Left forelimb (tissue), 1 donor: ENCODE results near the gene POU2F1.
A peak's percentile ranks its signal among the peaks of the same experiment; 100 is the strongest.

ENCODE experiments used
- DNase-seq: peaks from one replicate; pipeline ENCODE4 v3.0.0-alpha.2; 2018; ENCODE audit warnings: low spot score

The POU2F1 gene

GRCh38 chr1:167220537-167221125 is at the start of gene POU2F1:
Gene POU2F1, plus strand, starts transcription at chr1:167220886. Its CDS starts 12 bp downstream, at chr1:167220898.
- DNase-seq = peak; percentile 99

- no peak for DNase-seq
These were observed 49.3 kb upstream of the POU2F1 start for GRCh38 chr1:167171286-167171929.

DNA sequence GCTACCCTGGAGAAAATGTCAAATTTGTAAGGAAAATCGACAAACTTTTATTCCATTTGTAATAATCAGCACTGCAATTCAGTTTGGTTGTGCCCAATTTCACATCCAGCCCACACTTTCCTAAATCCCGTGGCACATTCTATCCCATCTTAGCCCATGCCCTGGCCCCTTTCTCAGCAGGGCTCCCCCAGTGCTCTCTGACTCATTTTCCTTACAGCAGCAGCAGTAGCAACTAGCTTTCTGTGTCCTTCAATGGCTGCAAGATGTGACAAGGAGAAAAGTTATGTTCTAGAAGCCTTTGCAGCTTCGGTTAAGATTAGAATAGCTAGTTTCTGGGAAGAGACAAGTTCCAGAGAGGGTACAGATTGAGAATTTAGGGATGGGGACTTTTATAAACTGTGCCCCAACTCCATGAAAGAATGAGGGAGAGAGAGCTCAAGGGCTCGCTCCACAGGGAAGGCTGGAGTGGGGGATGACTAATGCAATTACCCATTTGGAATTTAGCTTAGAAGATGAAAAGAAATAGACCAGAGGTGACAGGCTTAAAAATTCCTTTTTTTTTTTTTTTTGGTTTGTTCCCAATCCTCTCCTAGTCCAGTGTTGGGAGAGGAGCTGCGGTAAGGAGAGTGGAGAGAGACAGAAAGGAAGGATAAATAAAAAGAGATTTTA is 47.0 kb upstream of the POU2F1 start:
- DNase-seq = no peak

DNA sequence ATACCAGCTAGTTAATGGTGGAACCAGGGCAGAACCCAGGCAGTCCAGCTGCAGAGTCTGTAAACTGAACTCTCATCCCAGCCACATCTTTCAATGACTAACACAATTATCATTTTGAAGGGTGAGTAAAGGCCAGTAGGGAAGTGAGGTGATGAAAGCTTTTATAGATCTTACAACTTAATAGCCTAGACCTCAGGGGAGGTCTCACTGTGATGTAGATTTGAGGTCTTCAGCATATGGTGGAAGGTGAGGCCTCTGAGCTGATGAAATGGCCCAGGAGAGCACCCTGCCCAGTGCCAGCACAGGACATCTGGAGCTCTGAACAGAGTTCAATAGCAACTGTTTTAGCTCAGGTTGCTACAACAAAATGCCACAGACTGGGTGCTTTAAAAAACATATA is 44.8 kb upstream of the POU2F1 start:
- DNase-seq = no peak

GRCh38 chr1:167178831-167179230 is 41.9 kb upstream of the POU2F1 start:
- DNase-seq = no peak

DNA sequence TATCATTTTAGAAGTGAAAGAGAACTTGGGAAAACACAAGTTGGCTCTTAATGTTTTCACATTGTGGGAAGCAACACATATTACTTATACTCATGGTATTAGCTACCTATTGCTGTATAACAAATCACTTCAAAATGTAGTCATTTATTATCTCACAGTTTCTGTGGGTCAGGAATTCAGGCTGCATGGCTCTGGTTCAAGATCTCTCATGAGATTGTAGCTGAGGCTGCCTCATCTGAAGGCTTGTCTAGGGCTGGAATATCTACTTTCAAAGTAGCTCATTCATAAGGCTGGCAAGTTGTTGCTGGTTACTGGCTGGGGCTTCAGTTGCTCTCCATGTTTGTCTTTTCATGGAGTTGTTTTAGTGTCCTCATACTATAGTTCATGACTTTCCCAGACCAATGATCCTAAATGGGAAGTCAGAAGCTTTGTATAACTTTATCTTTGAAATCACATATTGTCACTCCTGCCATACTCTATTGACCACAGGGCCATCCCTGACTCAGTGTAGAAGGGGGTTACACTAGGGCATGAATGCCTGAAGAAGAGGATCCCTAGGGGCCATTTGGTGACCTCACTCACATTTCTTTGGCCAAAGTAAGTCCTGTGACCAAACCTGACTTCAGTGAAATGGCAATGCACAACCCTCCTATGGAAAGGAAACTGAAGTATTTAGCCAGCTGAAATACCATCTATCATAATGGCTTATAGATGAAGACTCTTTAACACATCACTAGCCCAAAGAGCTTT is 37.9 kb upstream of the POU2F1 start:
- no peak for DNase-seq

- no peak for DNase-seq
These were observed 36.6 kb upstream of the POU2F1 start for GRCh38 chr1:167184081-167184480.

GRCh38 chr1:167185062-167185461 is 35.6 kb upstream of the POU2F1 start:
- no peak for DNase-seq

DNA sequence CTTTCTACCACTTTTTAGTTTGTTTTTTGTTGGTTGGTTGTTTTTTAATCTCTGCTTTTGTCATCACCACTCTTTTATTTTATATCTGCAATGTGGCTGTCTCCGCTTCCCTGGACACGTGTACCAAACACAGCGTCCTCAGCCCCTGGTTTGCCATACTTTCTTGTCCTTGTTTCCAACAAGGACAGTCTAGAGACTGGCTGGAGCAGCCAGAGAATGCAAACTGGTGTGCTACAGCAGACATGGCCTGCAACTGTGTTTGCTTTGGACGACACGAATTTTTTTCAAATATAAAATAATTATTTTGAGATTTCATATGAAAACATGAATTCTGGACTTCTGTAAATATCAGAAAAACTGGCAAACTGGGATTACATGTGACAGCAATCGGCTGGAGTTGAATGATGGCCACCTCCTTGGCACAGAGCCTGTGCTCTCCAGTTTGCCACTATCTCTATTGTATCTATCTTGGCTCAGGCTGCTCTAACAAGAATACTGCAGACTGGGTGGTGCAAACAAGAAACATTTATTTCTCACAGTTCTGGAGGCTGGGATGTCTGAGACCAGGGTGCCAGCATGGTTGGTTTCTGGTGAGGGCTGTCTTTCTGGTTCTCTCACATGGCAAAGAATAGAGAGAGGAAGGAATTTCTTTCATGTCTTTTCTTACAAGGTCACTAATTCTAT is 34.6 kb upstream of the POU2F1 start:
- no peak for DNase-seq

- DNase-seq = no peak
These were observed 33.9 kb upstream of the POU2F1 start for GRCh38 chr1:167186771-167187170.

GRCh38 chr1:167190747-167191237 is 29.9 kb upstream of the POU2F1 start:
- DNase-seq = no peak

DNA sequence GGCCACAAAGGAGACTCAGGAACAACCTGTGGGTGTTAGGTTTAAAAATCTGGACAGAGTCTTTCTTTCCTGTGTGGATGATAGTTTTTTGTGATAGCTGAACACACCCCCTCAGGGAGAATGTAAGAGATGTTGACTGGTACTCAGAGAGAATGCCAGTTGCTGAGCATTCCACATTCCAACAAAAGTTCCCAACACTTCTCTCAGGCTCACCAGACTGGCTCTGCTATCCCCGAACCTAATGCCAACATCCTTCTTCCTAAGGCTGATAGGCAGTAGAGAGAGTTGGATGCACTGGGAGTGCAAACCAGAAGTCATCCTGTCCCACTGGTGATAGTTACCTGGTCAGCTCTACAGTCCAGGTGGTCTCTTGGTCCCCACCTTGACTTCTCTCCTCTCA is 28.7 kb upstream of the POU2F1 start:
- DNase-seq = no peak

DNA sequence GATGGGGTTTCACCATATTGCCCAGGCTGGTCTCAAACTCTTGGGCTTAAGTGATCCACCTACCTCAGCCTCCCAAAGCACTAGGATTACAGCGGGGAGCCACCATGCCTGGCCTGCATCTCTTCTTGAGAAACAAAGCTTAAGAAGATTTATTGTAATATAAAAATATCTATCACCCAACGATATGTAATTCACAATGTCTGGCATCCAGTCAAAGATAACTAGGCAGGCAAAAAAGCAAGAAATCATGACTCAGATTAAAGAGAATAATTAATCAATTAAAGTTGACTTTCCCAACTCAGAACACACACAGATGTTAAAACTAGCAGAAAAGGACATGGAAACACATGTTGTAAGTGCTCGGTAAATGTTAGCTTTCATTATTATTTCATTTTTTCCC is 26.5 kb upstream of the POU2F1 start:
- DNase-seq = no peak

DNA sequence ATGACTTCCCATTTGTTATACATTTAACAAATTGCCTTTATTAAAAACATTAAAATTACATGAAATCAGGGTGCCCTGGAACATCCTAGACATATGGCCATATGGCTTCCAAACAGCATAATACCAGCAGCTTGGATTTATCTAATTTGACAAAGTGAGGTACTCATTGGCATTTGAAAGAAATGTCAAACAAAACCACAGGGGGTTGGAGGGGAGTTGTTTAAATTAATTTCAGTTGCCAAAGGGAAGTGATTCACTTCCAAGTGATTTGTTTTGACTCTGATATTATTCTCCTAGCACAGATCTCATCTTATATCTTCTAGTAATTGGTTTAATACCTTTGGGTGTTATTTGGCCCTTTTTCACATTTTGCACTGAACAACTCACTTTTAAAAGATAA is 24.5 kb upstream of the POU2F1 start:
- no peak for DNase-seq

DNA sequence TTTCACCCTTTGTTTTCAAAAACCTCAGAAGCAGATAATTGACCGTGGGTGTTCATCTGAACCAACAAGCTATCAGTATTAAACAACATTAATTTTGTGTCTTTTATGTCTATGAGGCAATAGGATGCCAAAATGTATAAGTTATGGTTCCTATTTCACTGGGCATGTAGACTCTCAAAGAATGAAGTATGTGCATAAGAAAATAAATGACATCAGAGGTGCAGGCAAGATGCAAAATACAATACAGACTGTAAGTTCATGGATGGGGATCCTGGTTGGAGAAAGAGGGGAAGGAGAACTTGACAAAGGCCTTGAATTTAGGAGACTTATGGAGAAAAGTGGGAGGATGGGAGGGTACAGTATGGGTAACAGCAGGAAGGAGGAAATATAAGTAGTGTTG is 23.4 kb upstream of the POU2F1 start:
- no peak for DNase-seq

GRCh38 chr1:167197692-167198091 is 23.0 kb upstream of the POU2F1 start:
- no peak for DNase-seq

GRCh38 chr1:167198518-167199133 is 22.1 kb upstream of the POU2F1 start:
- DNase-seq = no peak

GRCh38 chr1:167199656-167200055 is 21.0 kb upstream of the POU2F1 start:
- no peak for DNase-seq

DNA sequence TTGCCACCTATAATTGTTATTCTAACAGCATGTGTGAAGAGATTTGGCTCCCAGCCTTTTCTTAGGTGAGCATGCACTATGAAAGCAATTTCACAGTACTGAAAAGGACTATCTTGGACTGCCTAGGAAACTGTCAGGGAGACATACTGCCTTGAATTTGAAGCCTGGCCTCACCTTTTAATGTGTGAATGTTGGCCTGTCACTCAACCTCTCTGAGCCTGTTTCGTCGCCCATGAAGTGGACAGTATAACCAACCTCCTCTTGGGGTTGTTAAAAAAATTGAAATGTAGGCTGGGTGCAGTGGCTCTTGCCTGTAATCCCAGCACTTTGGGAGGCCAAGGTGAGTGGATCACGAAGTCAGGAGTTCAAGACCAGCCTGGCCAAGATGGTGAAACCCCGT is 20.4 kb upstream of the POU2F1 start:
- no peak for DNase-seq

DNA sequence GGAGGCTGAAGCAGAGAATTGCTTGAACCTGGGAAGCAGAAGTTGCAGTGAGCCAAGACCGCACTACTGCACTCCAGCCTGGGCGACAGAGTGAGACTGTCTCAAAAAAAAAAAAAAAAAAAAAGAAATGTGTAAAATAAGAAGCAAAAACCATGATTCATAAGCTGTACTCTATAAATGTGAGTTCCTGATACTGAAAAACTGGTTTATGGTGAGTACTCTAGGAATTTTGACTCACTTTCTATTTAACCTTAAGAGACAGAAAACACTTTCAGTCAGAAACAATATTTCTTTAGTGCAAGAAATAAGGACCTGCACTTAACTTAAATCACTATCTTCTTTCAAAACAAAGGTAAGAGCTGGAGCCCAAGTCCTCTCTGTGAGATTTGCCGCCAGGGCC is 19.9 kb upstream of the POU2F1 start:
- no peak for DNase-seq

- DNase-seq = no peak
These were observed 18.6 kb upstream of the POU2F1 start for GRCh38 chr1:167202049-167202448.
